ENCODE results near the gene FUT1.

Gene FUT1

GRCh38 chr19:48731452-48731851 lies 21.0 kb downstream of the FUT1 start:
- no peak for DNase-seq (ENCODE audit: insufficient read length, low spot score)
- TF ChIP-seq POLR2A (IDR thresholded peaks at IDR 0.05; ENCODE audit: low read depth, low read length), result no peak
- no peak for TF ChIP-seq POLR2AphosphoS5 (IDR thresholded peaks at IDR 0.05; ENCODE audit: low read depth, low read length)
- no peak for TF ChIP-seq TAF1 (IDR thresholded peaks at IDR 0.05; ENCODE audit: low read depth, low read length)
- no peak for TF ChIP-seq PAX5 (IDR thresholded peaks at IDR 0.05; ENCODE audit: insufficient read depth, low read length, severe bottlenecking)
- no peak for TF ChIP-seq POU2F2 (IDR thresholded peaks at IDR 0.05; ENCODE audit: low read depth, low read length)
- no peak for FAIRE-seq

- DNase-seq (ENCODE audit: insufficient read length, low spot score) (no peak), FAIRE-seq (no peak)
- TF ChIP-seq TAF1 (IDR thresholded peaks at IDR 0.05; ENCODE audit: low read depth, low read length), result no peak
- TF ChIP-seq POLR2A (IDR thresholded peaks at IDR 0.05; ENCODE audit: low read depth, low read length), result no peak
- TF ChIP-seq POLR2AphosphoS5 (IDR thresholded peaks at IDR 0.05; ENCODE audit: low read depth, low read length), result no peak
- no peak for TF ChIP-seq POU2F2 (IDR thresholded peaks at IDR 0.05; ENCODE audit: low read depth, low read length)
- no peak for TF ChIP-seq PAX5 (IDR thresholded peaks at IDR 0.05; ENCODE audit: insufficient read depth, low read length, severe bottlenecking)
- no peak for TF ChIP-seq SPI1 (IDR thresholded peaks at IDR 0.05; ENCODE audit: low read depth, low read length)
Observed at GRCh38 chr19:48728911-48729664, 23.4 kb downstream of the FUT1 start.

GRCh38 chr19:48726556-48726955 lies 25.9 kb downstream of the FUT1 start:
- FAIRE-seq (no peak), DNase-seq (ENCODE audit: insufficient read length, low spot score) (no peak)
- no peak for TF ChIP-seq POU2F2 (IDR thresholded peaks at IDR 0.05; ENCODE audit: low read depth, low read length)
- TF ChIP-seq SPI1 (IDR thresholded peaks at IDR 0.05; ENCODE audit: low read depth, low read length), result peak; percentile 69
- no peak for TF ChIP-seq PAX5 (IDR thresholded peaks at IDR 0.05; ENCODE audit: insufficient read depth, low read length, severe bottlenecking)

GRCh38 chr19:48724796-48725753 lies 27.4 kb downstream of the FUT1 start:
- FAIRE-seq (no peak), DNase-seq (ENCODE audit: insufficient read length, low spot score) (no peak)
- TF ChIP-seq PAX5 (IDR thresholded peaks at IDR 0.05; ENCODE audit: insufficient read depth, low read length, severe bottlenecking) (no peak), SPI1 (IDR thresholded peaks at IDR 0.05; ENCODE audit: low read depth, low read length) (peak; percentile 82)

- TF ChIP-seq POLR2A (IDR thresholded peaks at IDR 0.05; ENCODE audit: low read depth, low read length), result no peak
- no peak for TF ChIP-seq TAF1 (IDR thresholded peaks at IDR 0.05; ENCODE audit: low read depth, low read length)
- TF ChIP-seq POLR2AphosphoS5 (IDR thresholded peaks at IDR 0.05; ENCODE audit: low read depth, low read length), result no peak
- TF ChIP-seq POU2F2 (IDR thresholded peaks at IDR 0.05; ENCODE audit: low read depth, low read length), result no peak
- no peak for FAIRE-seq
- DNase-seq (ENCODE audit: insufficient read length, low spot score), result no peak
Observed at GRCh38 chr19:48722196-48722708, 30.2 kb downstream of the FUT1 start.

- peak; percentile 96 for FAIRE-seq
- TF ChIP-seq POU2F2 (IDR thresholded peaks at IDR 0.05; ENCODE audit: low read depth, low read length) (peak; percentile 71; the same call in 1 of the 2 replicates), PAX5 (IDR thresholded peaks at IDR 0.05; ENCODE audit: insufficient read depth, low read length, severe bottlenecking) (no peak), POLR2A (IDR thresholded peaks at IDR 0.05; ENCODE audit: low read depth, low read length) (0 out of 2 replicates have a peak, but pooled peaks have one; percentile 27), POLR2AphosphoS5 (IDR thresholded peaks at IDR 0.05; ENCODE audit: low read depth, low read length) (no peak), SPI1 (IDR thresholded peaks at IDR 0.05; ENCODE audit: low read depth, low read length) (no peak), TAF1 (IDR thresholded peaks at IDR 0.05; ENCODE audit: low read depth, low read length) (no peak)
- DNase-seq (ENCODE audit: insufficient read length, low spot score), result peak; percentile 96
Observed at GRCh38 chr19:48720613-48721296, 31.7 kb downstream of the FUT1 start.

GRCh38 chr19:48720251-48720612 lies 32.2 kb downstream of the FUT1 start:
- no peak for TF ChIP-seq PAX5 (IDR thresholded peaks at IDR 0.05; ENCODE audit: insufficient read depth, low read length, severe bottlenecking)
- no peak for TF ChIP-seq POU2F2 (IDR thresholded peaks at IDR 0.05; ENCODE audit: low read depth, low read length)
- TF ChIP-seq POLR2A (IDR thresholded peaks at IDR 0.05; ENCODE audit: low read depth, low read length), result no peak
- no peak for TF ChIP-seq TAF1 (IDR thresholded peaks at IDR 0.05; ENCODE audit: low read depth, low read length)
- DNase-seq (ENCODE audit: insufficient read length, low spot score) (no peak), FAIRE-seq (no peak)

- no peak for TF ChIP-seq TAF1 (IDR thresholded peaks at IDR 0.05; ENCODE audit: low read depth, low read length)
- TF ChIP-seq PAX5 (IDR thresholded peaks at IDR 0.05; ENCODE audit: insufficient read depth, low read length, severe bottlenecking), result no peak
- TF ChIP-seq POLR2AphosphoS5 (IDR thresholded peaks at IDR 0.05; ENCODE audit: low read depth, low read length), result no peak
- TF ChIP-seq POLR2A (IDR thresholded peaks at IDR 0.05; ENCODE audit: low read depth, low read length), result no peak
- TF ChIP-seq POU2F2 (IDR thresholded peaks at IDR 0.05; ENCODE audit: low read depth, low read length), result no peak
- TF ChIP-seq SPI1 (IDR thresholded peaks at IDR 0.05; ENCODE audit: low read depth, low read length), result no peak
- DNase-seq (ENCODE audit: insufficient read length, low spot score) (no peak), FAIRE-seq (no peak)
Observed at GRCh38 chr19:48719263-48720171, 32.9 kb downstream of the FUT1 start, which contains the start of gene MAMSTR. Gene MAMSTR (minus strand): TSS chr19:48719725. CDS start chr19:48719031, 694 bp downstream.

Data from GM12891 (cell line).